PC-9 (cell line): Measurements from ENCODE around the gene CELF2.

Source experiments
- EZH2 ChIP-seq: fragments of 200-600 bp; sonication (generic); IDR thresholded peaks from 2 replicates; pipeline ENCODE4 v1.8.0; 2017; ENCODE audit warnings: antibody characterized with exemption, low read depth
- TF ChIP-seq, protein P1 (sequence below): fragments of 200-600 bp; sonication (generic); conservative IDR thresholded peaks from 2 replicates; pipeline ENCODE4 v1.6.1; 2017; ENCODE audit warnings: mixed run types, antibody characterized with exemption, mild to moderate bottlenecking, moderate library complexity

DNA sequence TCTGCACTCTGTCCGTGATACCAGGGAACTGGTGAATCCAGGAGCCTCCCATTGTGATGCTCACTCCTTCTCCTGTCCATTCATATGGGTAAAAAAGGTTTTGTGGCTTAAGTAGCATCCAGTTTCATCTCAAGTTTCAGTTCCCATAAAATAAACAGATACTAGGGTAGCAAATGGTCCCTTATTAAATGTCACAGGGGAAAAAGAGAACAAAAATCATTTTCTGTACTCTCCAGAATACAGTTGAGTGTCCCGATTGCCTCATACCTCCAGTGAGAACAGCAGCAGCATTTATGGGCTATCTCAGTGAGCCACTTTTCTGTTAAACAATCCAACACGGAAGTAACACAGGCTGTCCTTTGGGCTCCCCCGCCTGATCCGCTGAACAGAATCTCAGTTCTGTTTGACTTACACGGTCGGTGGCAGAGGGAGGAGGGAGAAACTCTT is 179.6 kb downstream of the CELF2 start:
- TF ChIP-seq, protein P1, sequence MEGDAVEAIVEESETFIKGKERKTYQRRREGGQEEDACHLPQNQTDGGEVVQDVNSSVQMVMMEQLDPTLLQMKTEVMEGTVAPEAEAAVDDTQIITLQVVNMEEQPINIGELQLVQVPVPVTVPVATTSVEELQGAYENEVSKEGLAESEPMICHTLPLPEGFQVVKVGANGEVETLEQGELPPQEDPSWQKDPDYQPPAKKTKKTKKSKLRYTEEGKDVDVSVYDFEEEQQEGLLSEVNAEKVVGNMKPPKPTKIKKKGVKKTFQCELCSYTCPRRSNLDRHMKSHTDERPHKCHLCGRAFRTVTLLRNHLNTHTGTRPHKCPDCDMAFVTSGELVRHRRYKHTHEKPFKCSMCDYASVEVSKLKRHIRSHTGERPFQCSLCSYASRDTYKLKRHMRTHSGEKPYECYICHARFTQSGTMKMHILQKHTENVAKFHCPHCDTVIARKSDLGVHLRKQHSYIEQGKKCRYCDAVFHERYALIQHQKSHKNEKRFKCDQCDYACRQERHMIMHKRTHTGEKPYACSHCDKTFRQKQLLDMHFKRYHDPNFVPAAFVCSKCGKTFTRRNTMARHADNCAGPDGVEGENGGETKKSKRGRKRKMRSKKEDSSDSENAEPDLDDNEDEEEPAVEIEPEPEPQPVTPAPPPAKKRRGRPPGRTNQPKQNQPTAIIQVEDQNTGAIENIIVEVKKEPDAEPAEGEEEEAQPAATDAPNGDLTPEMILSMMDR, result no peak
- no peak for TF ChIP-seq EZH2
